Measurements from ENCODE around the gene WIF1. TPM values are rescaled to one million over a fixed set of nuclear protein-coding genes. Genes with fewer than 3 reads are reported as not detected.

WIF1 gene
- total and polyA plus RNA-seq, 10 of the 15 experiments (the other 5 are each of a cell fraction or from before 2014, with no cell fraction given), result 0.04 to 0.05 (median 0.05) TPM; not detected in 7

GRCh38 chr12:65099182-65099581 lies 21.9 kb downstream of the WIF1 start:
- Histone ChIP-seq H3K4me2 (ENCODE audit: control insufficient read depth, insufficient read depth) (no peak overlapping the region), H2AFZ (ENCODE audit: control insufficient read depth, low read depth, low read length) (no peak overlapping the region), H3K27ac (ENCODE audit: control insufficient read depth, insufficient read depth) (no peak overlapping the region), H3K9ac (ENCODE audit: control insufficient read depth, insufficient read depth, low read length) (no peak overlapping the region), H3K4me1 (ENCODE audit: control insufficient read depth, insufficient read depth, low read length) (no peaks in the 10 kb centered on the region), H3K36me3 (ENCODE audit: control insufficient read depth in 2 of 2, insufficient read depth in 2 of 2, low read length in 1 of 2) (no peaks in the 10 kb centered on the region), H3K9me3 (replicated peaks; ENCODE audit: control insufficient read depth, insufficient read depth, low read length) (no peaks in the 10 kb centered on the region), H3K27me3 (replicated peaks in 1 of 2; ENCODE audit: control insufficient read depth in 2 of 2, insufficient read depth in 2 of 2, low read length in 1 of 2) (no peaks in the 10 kb centered on the region; a peak in 1 of 4 replicates), H3K79me2 (ENCODE audit: control insufficient read depth, insufficient read depth, low read length) (no peaks in the 10 kb centered on the region), H3K4me3 (no peak overlapping the region), H4K20me1 (ENCODE audit: control insufficient read depth, insufficient read depth) (no peaks in the 10 kb centered on the region)
- intact Hi-C loops (cut with micrococcal nuclease; ENCODE audit: unreplicated experiment) (no loop called here), in situ Hi-C loops (cut with MboI) (no loop called here)
- ChIA-PET RAD21 (ENCODE audit: unreplicated experiment) (interaction anchor here (1.0 kb wide), 1 partner anchor 208 kb away, joined by 4 read pairs; no protein-coding TSS in a partner anchor), SMC1A (ENCODE audit: uncharacterized antibody, unreplicated experiment) (interaction anchor here (0.9 to 3.1 kb wide), 7 partner anchors 11 to 302 kb away, joined by 3 to 16 read pairs (median 5); no protein-coding TSS in a partner anchor), POLR2A (no interaction called here), CTCF (interaction anchor here (1.0 to 2.1 kb wide), 3 partner anchors 133 to 297 kb away, joined by 3 to 13 read pairs (median 5); no protein-coding TSS in a partner anchor)
- ATAC-seq (no peak), FAIRE-seq (no peak), DNase-seq (ENCODE audit: low read depth, low spot score) (no peak)
- 31% methylated on average over 3 of the region's 3 CpGs for WGBS (ENCODE audit: insufficient coverage, insufficient replicate concordance, low lambda C conversion rate, missing lambda C conversion rate)
- no TSS peak for BruUV-seq (replicated peaks)
- no peak for TF ChIP-seq ZNF274 (IDR thresholded peaks at IDR 0.05; ENCODE audit: insufficient read depth, insufficient read length)
- no peak for TF ChIP-seq LARP7 (IDR thresholded peaks at IDR 0.05)
- no peak for TF ChIP-seq HDAC2 (IDR thresholded peaks at IDR 0.05)
- TF ChIP-seq MEF2A (IDR thresholded peaks at IDR 0.05; ENCODE audit: insufficient read depth, low read depth, low read length), result no peak
- TF ChIP-seq CBX5 (IDR thresholded peaks at IDR 0.05; ENCODE audit: low read depth), result no peak
- TF ChIP-seq ZBTB40 (IDR thresholded peaks at IDR 0.05; ENCODE audit: borderline replicate concordance), result no peak
- TF ChIP-seq KLF5 (IDR thresholded peaks at IDR 0.05; ENCODE audit: partially characterized antibody), result no peak
- TF ChIP-seq IKZF1 (conservative IDR thresholded peaks at IDR 0.05), result no peak
- no peak for TF ChIP-seq NRF1 (conservative IDR thresholded peaks at IDR 0.05; ENCODE audit: low read depth, low read length)
- no peak for TF ChIP-seq BHLHE40 (IDR thresholded peaks at IDR 0.05; ENCODE audit: borderline replicate concordance in 1 of 2, low read depth in 2 of 2, low read length in 1 of 2)
- no peak for TF ChIP-seq RUNX3 (IDR thresholded peaks at IDR 0.05; ENCODE audit: low read length)
- TF ChIP-seq PAX5 (IDR thresholded peaks at IDR 0.05; ENCODE audit: borderline replicate concordance, low read depth, low read length), result no peak
- no peak for TF ChIP-seq EZH2 (IDR thresholded peaks at IDR 0.05; ENCODE audit: borderline replicate concordance, control insufficient read depth, low read depth, low read length)
- TF ChIP-seq HSF1 (IDR thresholded peaks at IDR 0.05; ENCODE audit: low read depth, low read length), result no peak
- TF ChIP-seq NBN (IDR thresholded peaks at IDR 0.05), result no peak
- TF ChIP-seq FOS (IDR thresholded peaks at IDR 0.05; ENCODE audit: borderline replicate concordance, extremely low read depth, insufficient read length), result no peak
- no peak for TF ChIP-seq SIX5 (IDR thresholded peaks at IDR 0.05; ENCODE audit: low read depth, low read length, severe bottlenecking)
